Fibroblast of peridontal ligament (primary cell): ENCODE measurements around the gene GMFB.

Experiments used
- DNase-seq: peaks from one replicate; pipeline ENCODE4 v3.0.0-alpha.2; 2010; ENCODE audit errors: extremely low read depth

The GMFB gene

GRCh38 chr14:54490445-54491175, 1.8 kb upstream of the GMFB start:
- DNase-seq: no peak

GRCh38 chr14:54489731-54490444, 1.1 kb upstream of the GMFB start:
- peak; percentile 38 for DNase-seq

GRCh38 chr14:54489318-54489683, 521 bp upstream of the GMFB start:
- no peak for DNase-seq

GRCh38 chr14:54488318-54488645, 498 bp downstream of the GMFB start:
- no peak for DNase-seq

GRCh38 chr14:54487771-54488170, 1.0 kb downstream of the GMFB start:
- DNase-seq: peak; percentile 68

- DNase-seq: no peak
Observed at GRCh38 chr14:54486685-54487084, 2.1 kb downstream of the GMFB start.

GRCh38 chr14:54483846-54484245, 4.9 kb downstream of the GMFB start:
- peak; percentile 22 for DNase-seq

- no peak for DNase-seq
Observed at GRCh38 chr14:54483073-54483745, 5.6 kb downstream of the GMFB start.

GRCh38 chr14:54481695-54482094, 7.1 kb downstream of the GMFB start:
- no peak for DNase-seq

GRCh38 chr14:54480830-54481562, 7.8 kb downstream of the GMFB start:
- DNase-seq: no peak

- DNase-seq: no peak
Observed at GRCh38 chr14:54478636-54479215, 10.1 kb downstream of the GMFB start.

GRCh38 chr14:54475911-54476310, 12.9 kb downstream of the GMFB start:
- DNase-seq: peak; percentile 43

- DNase-seq: peak; percentile 61
Observed at GRCh38 chr14:54475187-54475899, 13.4 kb downstream of the GMFB start.

- DNase-seq: peak; percentile 67
Observed at GRCh38 chr14:54474232-54474793, 14.5 kb downstream of the GMFB start.

GRCh38 chr14:54472315-54472714, 16.5 kb downstream of the GMFB start:
- no peak for DNase-seq

GRCh38 chr14:54471641-54472040, 17.1 kb downstream of the GMFB start:
- DNase-seq: no peak

GRCh38 chr14:54470701-54471100, 18.1 kb downstream of the GMFB start:
- no peak for DNase-seq

GRCh38 chr14:54467280-54467679, 21.5 kb downstream of the GMFB start:
- no peak for DNase-seq

- DNase-seq: no peak
Observed at GRCh38 chr14:54465654-54466053, 23.1 kb downstream of the GMFB start.

GRCh38 chr14:54462048-54462447, 26.7 kb downstream of the GMFB start:
- DNase-seq: no peak

GRCh38 chr14:54459106-54459505, 29.7 kb downstream of the GMFB start:
- DNase-seq: no peak
